Vagina (tissue), 2 donors: ENCODE measurements around the gene NPM3.

Source experiments
- CTCF ChIP-seq, 3 experiments: fragments of 450-650 bp in 2 of 3; fragments of 200-600 bp in 1 of 3; sonication (generic) in 1 of 3; IDR thresholded peaks; one replicate each; pipeline ENCODE4 v1.5.1; 2017 to 2019; ENCODE audit warnings: antibody characterized with exemption in 3 of 3, mild to moderate bottlenecking in 2 of 3, moderate library complexity in 2 of 3
- POLR2AphosphoS5 ChIP-seq, 2 donors: sonication (generic); formaldehyde crosslinking; IDR thresholded peaks; one replicate each; pipeline ENCODE4 v1.9.0; 2017; ENCODE audit warnings: antibody characterized with exemption in 2 of 2, mild to moderate bottlenecking in 2 of 2, low read depth in 1 of 2; ENCODE audit not compliant: insufficient read depth in 1 of 2

- TF ChIP-seq CTCF (IDR thresholded peaks at IDR 0.05) (no peak), POLR2AphosphoS5 (IDR thresholded peaks at IDR 0.05; ENCODE audit: insufficient read depth in 1 of 2, low read depth in 1 of 2) (no peak)
Measured at GRCh38 chr10:101781655-101781983, 1.6 kb downstream of the NPM3 start.
